ENCODE data around the gene LARGE1.

Gene LARGE1

GRCh38 chr22:33908171-33909074 lies 11.9 kb downstream of the LARGE1 start:
- no peak overlapping the region for H3K4me3 Mint-ChIP-seq
- no peaks in the 10 kb centered on the region for H3K27me3 Mint-ChIP-seq
- DNase-seq (ENCODE audit: low spot score in 2 of 2) = no peak
- H3K9me3 Mint-ChIP-seq = peaks cover 5% of the 10 kb centered on the region
- H3K27ac Mint-ChIP-seq (ENCODE audit: low read depth) = no peak overlapping the region
- no peaks in the 10 kb centered on the region for H3K36me3 Mint-ChIP-seq (ENCODE audit: insufficient read depth)
- no peak for ATAC-seq (replicated peaks; ENCODE audit: extremely low read depth, poor library complexity, severe bottlenecking)
- no peaks in the 10 kb centered on the region for H3K4me1 Mint-ChIP-seq

DNA sequence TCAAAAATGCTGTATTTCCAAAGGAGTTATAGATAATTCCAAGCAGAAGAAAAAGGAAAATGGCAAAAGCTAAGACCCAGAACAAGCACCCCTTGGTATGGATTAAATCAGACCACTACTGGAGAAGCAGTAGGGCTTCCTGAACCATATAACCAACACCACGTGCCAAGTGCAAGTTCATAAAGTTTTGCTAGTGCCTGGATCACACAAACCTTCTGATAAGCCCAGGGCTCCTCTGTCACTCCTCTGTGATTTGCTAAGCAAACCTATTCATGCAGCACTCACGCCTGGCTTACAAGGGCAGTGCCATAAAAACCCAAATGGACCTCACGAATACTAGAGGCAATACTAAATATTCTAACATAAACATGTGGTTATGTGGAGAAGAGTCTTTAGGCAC lies 13.3 kb downstream of the LARGE1 start:
- Mint-ChIP-seq H3K27me3 (no peaks in the 10 kb centered on the region), H3K27ac (ENCODE audit: low read depth) (no peak overlapping the region), H3K4me3 (no peak overlapping the region), H3K4me1 (no peaks in the 10 kb centered on the region), H3K36me3 (ENCODE audit: insufficient read depth) (no peaks in the 10 kb centered on the region), H3K9me3 (peaks cover 5% of the 10 kb centered on the region)
- no peak for DNase-seq (ENCODE audit: low spot score in 2 of 2)
- ATAC-seq (replicated peaks; ENCODE audit: extremely low read depth, poor library complexity, severe bottlenecking) = no peak

- Mint-ChIP-seq H3K36me3 (ENCODE audit: insufficient read depth) (no peaks in the 10 kb centered on the region), H3K4me3 (no peak overlapping the region), H3K27me3 (no peaks in the 10 kb centered on the region), H3K4me1 (no peaks in the 10 kb centered on the region), H3K9me3 (peaks cover 5% of the 10 kb centered on the region), H3K27ac (ENCODE audit: low read depth) (no peak overlapping the region)
- DNase-seq (ENCODE audit: low spot score in 2 of 2) (no peak), ATAC-seq (replicated peaks; ENCODE audit: extremely low read depth, poor library complexity, severe bottlenecking) (no peak)
Measured at GRCh38 chr22:33906475-33906874, 13.8 kb downstream of the LARGE1 start.

GRCh38 chr22:33903012-33903411 lies 17.3 kb downstream of the LARGE1 start:
- Mint-ChIP-seq H3K27me3 (no peaks in the 10 kb centered on the region), H3K4me1 (no peaks in the 10 kb centered on the region), H3K9me3 (peaks cover 5% of the 10 kb centered on the region), H3K27ac (ENCODE audit: low read depth) (no peak overlapping the region), H3K36me3 (ENCODE audit: insufficient read depth) (no peaks in the 10 kb centered on the region), H3K4me3 (no peak overlapping the region)
- DNase-seq (ENCODE audit: low spot score in 2 of 2) (no peak), ATAC-seq (replicated peaks; ENCODE audit: extremely low read depth, poor library complexity, severe bottlenecking) (no peak)

GRCh38 chr22:33902073-33902472 lies 18.2 kb downstream of the LARGE1 start:
- Mint-ChIP-seq H3K9me3 (peaks cover 5% of the 10 kb centered on the region), H3K36me3 (ENCODE audit: insufficient read depth) (no peaks in the 10 kb centered on the region), H3K4me3 (no peak overlapping the region), H3K4me1 (no peaks in the 10 kb centered on the region), H3K27ac (ENCODE audit: low read depth) (no peak overlapping the region), H3K27me3 (no peaks in the 10 kb centered on the region)
- no peak for DNase-seq (ENCODE audit: low spot score in 2 of 2)
- ATAC-seq (replicated peaks; ENCODE audit: extremely low read depth, poor library complexity, severe bottlenecking) = no peak

GRCh38 chr22:33898121-33898520 lies 22.2 kb downstream of the LARGE1 start:
- H3K4me3 Mint-ChIP-seq = no peak overlapping the region
- DNase-seq (ENCODE audit: low spot score in 2 of 2) (no peak), ATAC-seq (replicated peaks; ENCODE audit: extremely low read depth, poor library complexity, severe bottlenecking) (no peak)
- no peaks in the 10 kb centered on the region for H3K36me3 Mint-ChIP-seq (ENCODE audit: insufficient read depth)
- no peaks in the 10 kb centered on the region for H3K4me1 Mint-ChIP-seq
- no peak overlapping the region for H3K27ac Mint-ChIP-seq (ENCODE audit: low read depth)
- H3K9me3 Mint-ChIP-seq = peaks cover 5% of the 10 kb centered on the region
- H3K27me3 Mint-ChIP-seq = no peaks in the 10 kb centered on the region

GRCh38 chr22:33897448-33897835 lies 22.8 kb downstream of the LARGE1 start:
- no peak for ATAC-seq (replicated peaks; ENCODE audit: extremely low read depth, poor library complexity, severe bottlenecking)
- Mint-ChIP-seq H3K27me3 (no peaks in the 10 kb centered on the region), H3K9me3 (peaks cover 7% of the 10 kb centered on the region), H3K27ac (ENCODE audit: low read depth) (no peak overlapping the region), H3K36me3 (ENCODE audit: insufficient read depth) (no peaks in the 10 kb centered on the region), H3K4me1 (no peaks in the 10 kb centered on the region), H3K4me3 (no peak overlapping the region)
- DNase-seq (ENCODE audit: low spot score in 2 of 2) = no peak

DNA sequence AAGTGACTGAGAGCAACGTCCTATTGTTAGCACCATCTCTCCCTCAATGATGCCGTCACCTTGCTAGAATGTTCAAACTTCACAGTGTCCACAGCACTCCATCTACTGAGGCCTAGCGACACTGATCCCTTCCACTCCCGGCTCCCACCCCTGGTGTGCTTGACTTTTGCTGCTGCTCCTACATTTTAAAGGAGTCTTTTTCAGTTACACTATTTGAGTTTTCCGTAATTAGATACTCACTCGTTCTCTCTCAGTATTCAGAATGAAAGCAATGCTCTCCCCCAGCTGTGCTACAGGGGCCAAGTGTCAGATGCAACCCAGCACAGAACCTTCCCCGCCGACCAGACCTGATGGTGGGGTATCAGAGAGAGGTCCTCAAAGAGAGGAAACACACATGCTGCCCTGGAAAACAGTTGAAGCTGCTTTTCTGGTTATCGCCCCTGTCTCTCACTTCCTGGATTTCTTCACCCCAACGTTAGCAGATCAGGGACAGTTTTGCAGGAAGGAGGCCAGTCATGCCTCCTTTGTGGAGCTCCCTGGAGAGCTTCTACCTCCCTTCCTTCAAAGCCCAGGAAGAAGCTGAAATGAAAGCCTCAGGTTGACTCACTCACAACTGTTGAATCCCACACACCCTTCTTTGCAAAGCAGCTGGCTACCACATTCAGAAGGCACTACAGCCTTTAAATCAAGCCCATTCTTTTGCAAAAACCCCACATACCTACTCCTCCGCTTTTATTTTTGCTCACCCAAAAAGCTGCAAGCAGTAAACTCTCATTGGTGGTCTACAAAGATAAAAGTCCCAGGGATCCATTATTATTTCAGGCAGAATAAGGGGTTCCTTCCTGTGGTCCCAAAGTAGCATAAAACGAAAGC lies 23.5 kb downstream of the LARGE1 start:
- H3K36me3 Mint-ChIP-seq (ENCODE audit: insufficient read depth) = no peaks in the 10 kb centered on the region
- peaks cover 12% of the 10 kb centered on the region for H3K9me3 Mint-ChIP-seq
- DNase-seq (ENCODE audit: low spot score in 2 of 2) = no peak
- H3K27me3 Mint-ChIP-seq = no peaks in the 10 kb centered on the region
- H3K4me3 Mint-ChIP-seq = no peak overlapping the region
- no peak overlapping the region for H3K27ac Mint-ChIP-seq (ENCODE audit: low read depth)
- H3K4me1 Mint-ChIP-seq = no peaks in the 10 kb centered on the region
- ATAC-seq (replicated peaks; ENCODE audit: extremely low read depth, poor library complexity, severe bottlenecking) = no peak

DNA sequence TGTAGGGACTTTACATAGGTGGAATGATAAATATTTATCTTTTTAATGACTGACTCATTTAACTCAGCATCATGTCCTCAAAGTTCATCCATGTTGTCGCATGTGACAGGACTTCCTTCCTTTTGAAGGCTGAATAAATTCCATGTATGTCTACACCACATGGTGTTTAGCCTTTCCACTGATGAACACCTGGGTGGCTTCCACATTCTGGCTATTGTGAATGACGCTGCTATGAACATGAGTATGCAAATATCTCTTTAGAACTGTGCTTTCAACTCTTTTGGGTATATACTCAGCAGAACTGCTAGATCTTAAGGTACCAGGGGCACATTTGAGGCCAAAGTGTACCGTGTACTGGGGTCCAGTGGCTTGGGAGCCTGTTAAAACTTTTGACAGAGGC lies 24.1 kb downstream of the LARGE1 start:
- DNase-seq (ENCODE audit: low spot score in 2 of 2) (no peak), ATAC-seq (replicated peaks; ENCODE audit: extremely low read depth, poor library complexity, severe bottlenecking) (no peak)
- H3K27me3 Mint-ChIP-seq = no peaks in the 10 kb centered on the region
- no peak overlapping the region for H3K4me3 Mint-ChIP-seq
- no peaks in the 10 kb centered on the region for H3K36me3 Mint-ChIP-seq (ENCODE audit: insufficient read depth)
- H3K4me1 Mint-ChIP-seq = no peaks in the 10 kb centered on the region
- H3K27ac Mint-ChIP-seq (ENCODE audit: low read depth) = no peak overlapping the region
- peaks cover 12% of the 10 kb centered on the region for H3K9me3 Mint-ChIP-seq

- H3K9me3 Mint-ChIP-seq = peaks cover 12% of the 10 kb centered on the region
- no peak for DNase-seq (ENCODE audit: low spot score in 2 of 2)
- H3K36me3 Mint-ChIP-seq (ENCODE audit: insufficient read depth) = no peaks in the 10 kb centered on the region
- no peak overlapping the region for H3K27ac Mint-ChIP-seq (ENCODE audit: low read depth)
- no peak overlapping the region for H3K4me3 Mint-ChIP-seq
- no peak for ATAC-seq (replicated peaks; ENCODE audit: extremely low read depth, poor library complexity, severe bottlenecking)
- H3K4me1 Mint-ChIP-seq = no peaks in the 10 kb centered on the region
- no peaks in the 10 kb centered on the region for H3K27me3 Mint-ChIP-seq
Measured at GRCh38 chr22:33895444-33895843, 24.8 kb downstream of the LARGE1 start.

- Mint-ChIP-seq H3K27me3 (no peaks in the 10 kb centered on the region), H3K27ac (ENCODE audit: low read depth) (no peak overlapping the region), H3K4me3 (no peak overlapping the region), H3K9me3 (peaks cover 14% of the 10 kb centered on the region), H3K36me3 (ENCODE audit: insufficient read depth) (no peaks in the 10 kb centered on the region), H3K4me1 (peaks cover 2% of the 10 kb centered on the region)
- ATAC-seq (replicated peaks; ENCODE audit: extremely low read depth, poor library complexity, severe bottlenecking) = no peak
- DNase-seq (ENCODE audit: low spot score in 2 of 2) = no peak
Measured at GRCh38 chr22:33894515-33894914, 25.8 kb downstream of the LARGE1 start.

DNA sequence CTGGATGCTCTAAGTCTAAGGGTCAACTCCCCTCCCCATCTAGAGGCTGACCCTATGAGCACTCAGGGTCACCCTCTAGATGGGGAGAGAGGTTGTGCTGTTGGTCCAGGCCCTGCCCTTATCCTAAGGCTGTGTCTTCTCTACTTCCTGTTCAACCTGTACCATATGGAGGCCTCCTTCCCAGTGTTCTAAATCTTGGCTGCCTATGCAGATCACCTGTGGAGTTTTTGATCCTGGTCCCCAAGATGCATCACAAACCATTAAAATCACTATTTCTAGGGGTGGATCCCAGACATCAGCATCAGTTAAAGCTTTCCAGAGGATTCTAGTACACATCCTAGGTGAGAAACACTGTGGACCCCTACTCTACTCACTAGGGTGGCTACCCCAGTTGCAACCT lies 26.2 kb downstream of the LARGE1 start:
- DNase-seq (ENCODE audit: low spot score in 2 of 2) (no peak), ATAC-seq (replicated peaks; ENCODE audit: extremely low read depth, poor library complexity, severe bottlenecking) (no peak)
- Mint-ChIP-seq H3K27me3 (no peaks in the 10 kb centered on the region), H3K27ac (ENCODE audit: low read depth) (no peak overlapping the region), H3K36me3 (ENCODE audit: insufficient read depth) (no peaks in the 10 kb centered on the region), H3K4me3 (no peak overlapping the region), H3K4me1 (peaks cover 5% of the 10 kb centered on the region), H3K9me3 (peaks cover 17% of the 10 kb centered on the region)

DNA sequence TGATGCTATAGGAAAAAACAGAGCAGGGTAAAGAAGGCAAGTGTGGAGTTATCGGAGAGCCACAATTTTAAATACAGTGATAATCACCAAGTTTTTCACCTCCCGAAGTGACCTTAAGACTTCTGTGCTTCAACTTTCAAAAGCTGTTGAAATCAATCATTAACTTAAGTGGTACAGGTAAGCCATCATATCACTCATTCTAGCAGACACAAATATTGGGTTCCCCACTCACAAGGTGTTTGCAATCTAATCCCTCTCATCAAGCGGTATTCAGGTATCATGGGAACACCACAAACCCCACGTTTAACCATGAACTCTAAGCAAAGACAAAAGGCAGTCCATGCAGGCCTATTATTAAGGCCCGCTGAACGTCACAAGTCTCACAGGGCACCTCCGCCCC lies 26.8 kb downstream of the LARGE1 start:
- Mint-ChIP-seq H3K4me1 (peaks cover 5% of the 10 kb centered on the region), H3K4me3 (no peak overlapping the region), H3K36me3 (ENCODE audit: insufficient read depth) (no peaks in the 10 kb centered on the region), H3K9me3 (peaks cover 12% of the 10 kb centered on the region), H3K27ac (ENCODE audit: low read depth) (no peak overlapping the region), H3K27me3 (no peaks in the 10 kb centered on the region)
- no peak for DNase-seq (ENCODE audit: low spot score in 2 of 2)
- no peak for ATAC-seq (replicated peaks; ENCODE audit: extremely low read depth, poor library complexity, severe bottlenecking)
